Measurements from ENCODE around the gene DLL3.

DNA sequence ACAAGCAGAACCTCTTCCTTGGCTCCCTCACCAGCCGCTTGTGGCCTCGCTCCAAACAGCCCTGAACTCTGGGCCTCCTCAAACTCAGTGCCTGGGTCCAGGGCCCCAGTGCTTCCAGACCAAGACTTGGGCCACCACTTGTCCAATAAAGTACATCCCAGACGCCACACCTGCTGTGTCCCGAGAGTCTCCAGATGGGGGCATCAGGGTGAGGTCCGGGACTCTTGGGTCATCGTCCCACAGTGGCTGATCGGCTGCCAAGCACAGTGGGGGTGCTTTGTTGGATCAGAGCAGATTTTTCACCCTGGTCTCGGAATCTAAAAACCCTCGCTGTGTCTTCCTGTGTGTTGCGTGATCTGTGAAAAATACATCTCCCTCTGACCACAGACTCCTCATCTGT is 9.0 kb upstream of the DLL3 start:
- TF ChIP-seq, protein P1, sequence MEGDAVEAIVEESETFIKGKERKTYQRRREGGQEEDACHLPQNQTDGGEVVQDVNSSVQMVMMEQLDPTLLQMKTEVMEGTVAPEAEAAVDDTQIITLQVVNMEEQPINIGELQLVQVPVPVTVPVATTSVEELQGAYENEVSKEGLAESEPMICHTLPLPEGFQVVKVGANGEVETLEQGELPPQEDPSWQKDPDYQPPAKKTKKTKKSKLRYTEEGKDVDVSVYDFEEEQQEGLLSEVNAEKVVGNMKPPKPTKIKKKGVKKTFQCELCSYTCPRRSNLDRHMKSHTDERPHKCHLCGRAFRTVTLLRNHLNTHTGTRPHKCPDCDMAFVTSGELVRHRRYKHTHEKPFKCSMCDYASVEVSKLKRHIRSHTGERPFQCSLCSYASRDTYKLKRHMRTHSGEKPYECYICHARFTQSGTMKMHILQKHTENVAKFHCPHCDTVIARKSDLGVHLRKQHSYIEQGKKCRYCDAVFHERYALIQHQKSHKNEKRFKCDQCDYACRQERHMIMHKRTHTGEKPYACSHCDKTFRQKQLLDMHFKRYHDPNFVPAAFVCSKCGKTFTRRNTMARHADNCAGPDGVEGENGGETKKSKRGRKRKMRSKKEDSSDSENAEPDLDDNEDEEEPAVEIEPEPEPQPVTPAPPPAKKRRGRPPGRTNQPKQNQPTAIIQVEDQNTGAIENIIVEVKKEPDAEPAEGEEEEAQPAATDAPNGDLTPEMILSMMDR (IDR thresholded peaks at IDR 0.05 in 8 of 11, conservative IDR thresholded peaks at IDR 0.05 in 3 of 11) = no peak
- TF ChIP-seq POLR2AphosphoS5 (IDR thresholded peaks at IDR 0.05) = no peak

Measured in spleen (tissue), 7 donors.